ENCODE results near the gene DSC1. TPM values are rescaled to one million over a fixed set of nuclear protein-coding genes. Genes with fewer than 3 reads are reported as not detected.

The DSC1 gene
- polyA plus RNA-seq, 1 of the 3 experiments (the other 2 are of a cell fraction): not detected

DNA sequence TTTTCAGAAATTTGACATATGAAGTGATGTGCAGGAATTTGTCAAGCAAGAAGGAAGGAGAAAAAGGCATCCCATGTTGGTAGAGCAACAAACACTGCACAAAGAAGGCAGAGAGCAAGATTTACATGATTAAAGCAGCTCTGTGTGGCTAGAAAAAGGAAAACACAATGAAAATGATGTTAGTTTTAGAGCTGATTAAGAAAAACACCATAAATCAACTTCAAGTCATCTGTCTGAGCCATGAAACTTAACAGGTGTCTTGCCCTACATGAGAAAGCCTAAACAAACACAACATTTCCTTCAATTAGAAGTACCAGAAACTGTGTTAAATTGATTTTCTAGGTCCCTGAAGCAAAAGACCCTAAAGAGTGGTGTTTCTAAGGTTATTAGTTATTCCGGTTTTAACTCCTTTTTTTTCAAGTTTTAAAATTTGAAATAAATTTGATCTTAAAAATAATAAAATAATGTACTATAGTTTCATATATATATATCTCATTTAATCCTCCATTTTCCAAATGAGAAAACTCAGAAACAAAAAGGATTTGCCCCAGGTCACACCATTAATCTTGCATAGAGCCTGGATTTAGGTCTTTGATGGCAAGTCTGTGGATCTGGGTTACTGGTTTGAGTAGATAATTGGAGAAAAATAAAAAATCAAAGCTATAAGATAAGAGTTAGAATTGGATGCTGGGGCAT is 8.6 kb upstream of the DSC1 start:
- 5% methylated on average over 1 of the region's 1 CpG for WGBS (ENCODE audit: low lambda C conversion rate)
- Histone ChIP-seq H3K4me1 (ENCODE audit: control insufficient read depth in 1 of 2, insufficient read depth in 2 of 2, low read depth in 1 of 2, low read length in 1 of 2) (no peaks in the 10 kb centered on the region), H4K20me1 (ENCODE audit: insufficient read depth) (no peaks in the 10 kb centered on the region), H3K27me3 (ENCODE audit: insufficient read depth) (no peaks in the 10 kb centered on the region), H3F3A (replicated peaks; ENCODE audit: insufficient read depth) (no peaks in the 10 kb centered on the region), H3K9me3 (no peaks in the 10 kb centered on the region), H3K4me2 (no peak overlapping the region), H3K36me3 (replicated peaks in 1 of 2; ENCODE audit: control insufficient read depth in 1 of 2, insufficient read depth in 2 of 2, low read length in 1 of 2) (no peaks in the 10 kb centered on the region), H3K9ac (no peak overlapping the region), H2AFZ (ENCODE audit: low read depth) (no peak overlapping the region), H3K79me2 (ENCODE audit: insufficient read depth) (no peaks in the 10 kb centered on the region), H3K27ac (ENCODE audit: low read depth in 2 of 2, low read length in 1 of 2) (no peak overlapping the region), H3K4me3 (ENCODE audit: low read depth in 2 of 2, low read length in 1 of 2) (no peak overlapping the region), H3K9me2 (no peaks in the 10 kb centered on the region)
- POLR2A ChIA-PET: no interaction called here
- TF ChIP-seq, protein P1, sequence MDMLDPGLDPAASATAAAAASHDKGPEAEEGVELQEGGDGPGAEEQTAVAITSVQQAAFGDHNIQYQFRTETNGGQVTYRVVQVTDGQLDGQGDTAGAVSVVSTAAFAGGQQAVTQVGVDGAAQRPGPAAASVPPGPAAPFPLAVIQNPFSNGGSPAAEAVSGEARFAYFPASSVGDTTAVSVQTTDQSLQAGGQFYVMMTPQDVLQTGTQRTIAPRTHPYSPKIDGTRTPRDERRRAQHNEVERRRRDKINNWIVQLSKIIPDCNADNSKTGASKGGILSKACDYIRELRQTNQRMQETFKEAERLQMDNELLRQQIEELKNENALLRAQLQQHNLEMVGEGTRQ (IDR thresholded peaks at IDR 0.05; ENCODE audit: borderline replicate concordance, low read depth, low read length): no peak
- no peak for TF ChIP-seq FOXM1 (IDR thresholded peaks at IDR 0.05; ENCODE audit: low read depth)
- TF ChIP-seq TEAD4 (IDR thresholded peaks at IDR 0.05; ENCODE audit: borderline replicate concordance, insufficient read depth): no peak
- no peak for TF ChIP-seq EP300 (IDR thresholded peaks at IDR 0.05; ENCODE audit: borderline replicate concordance in 1 of 2, low read depth in 1 of 2, low read length in 1 of 2)
- TF ChIP-seq GATA2 (CRISPR knock-in tag; IDR thresholded peaks at IDR 0.05): no peak
- DNase-seq: no peak
- CTCF ChIA-PET: no interaction called here

- WGBS (ENCODE audit: low lambda C conversion rate): 8% methylated on average over 4 of the region's 4 CpGs
Observed at GRCh38 chr18:31170335-31170734, 7.7 kb upstream of the DSC1 start.

More at GRCh38 chr18:31170335-31170734, 7.7 kb upstream of the DSC1 start:
- Histone ChIP-seq H3K4me1 (ENCODE audit: control insufficient read depth in 1 of 2, insufficient read depth in 2 of 2, low read depth in 1 of 2, low read length in 1 of 2) (no peaks in the 10 kb centered on the region), H3F3A (replicated peaks; ENCODE audit: insufficient read depth) (no peaks in the 10 kb centered on the region), H2AFZ (ENCODE audit: low read depth) (no peak overlapping the region), H3K36me3 (replicated peaks in 1 of 2; ENCODE audit: control insufficient read depth in 1 of 2, insufficient read depth in 2 of 2, low read length in 1 of 2) (no peaks in the 10 kb centered on the region), H4K20me1 (ENCODE audit: insufficient read depth) (no peaks in the 10 kb centered on the region), H3K79me2 (ENCODE audit: insufficient read depth) (no peaks in the 10 kb centered on the region), H3K27me3 (ENCODE audit: insufficient read depth) (no peaks in the 10 kb centered on the region), H3K4me3 (ENCODE audit: low read depth in 2 of 2, low read length in 1 of 2) (no peak overlapping the region), H3K9ac (no peak overlapping the region), H3K4me2 (no peak overlapping the region), H3K9me3 (no peaks in the 10 kb centered on the region), H3K9me2 (no peaks in the 10 kb centered on the region), H3K27ac (ENCODE audit: low read depth in 2 of 2, low read length in 1 of 2) (no peak overlapping the region)
- ChIA-PET POLR2A (no interaction called here), CTCF (no interaction called here)
- TF ChIP-seq RXRA (IDR thresholded peaks at IDR 0.05; ENCODE audit: borderline replicate concordance, low read depth) (no peak), MXI1 (IDR thresholded peaks at IDR 0.05; ENCODE audit: low read depth, low read length) (no peak), TCF12 (IDR thresholded peaks at IDR 0.05) (no peak), TEAD4 (IDR thresholded peaks at IDR 0.05; ENCODE audit: borderline replicate concordance, insufficient read depth) (no peak), FOSL2 (IDR thresholded peaks at IDR 0.05; ENCODE audit: borderline replicate concordance, low read depth) (no peak), RCOR1 (IDR thresholded peaks at IDR 0.05; ENCODE audit: low read length) (no peak)
- TF ChIP-seq, protein P2, sequence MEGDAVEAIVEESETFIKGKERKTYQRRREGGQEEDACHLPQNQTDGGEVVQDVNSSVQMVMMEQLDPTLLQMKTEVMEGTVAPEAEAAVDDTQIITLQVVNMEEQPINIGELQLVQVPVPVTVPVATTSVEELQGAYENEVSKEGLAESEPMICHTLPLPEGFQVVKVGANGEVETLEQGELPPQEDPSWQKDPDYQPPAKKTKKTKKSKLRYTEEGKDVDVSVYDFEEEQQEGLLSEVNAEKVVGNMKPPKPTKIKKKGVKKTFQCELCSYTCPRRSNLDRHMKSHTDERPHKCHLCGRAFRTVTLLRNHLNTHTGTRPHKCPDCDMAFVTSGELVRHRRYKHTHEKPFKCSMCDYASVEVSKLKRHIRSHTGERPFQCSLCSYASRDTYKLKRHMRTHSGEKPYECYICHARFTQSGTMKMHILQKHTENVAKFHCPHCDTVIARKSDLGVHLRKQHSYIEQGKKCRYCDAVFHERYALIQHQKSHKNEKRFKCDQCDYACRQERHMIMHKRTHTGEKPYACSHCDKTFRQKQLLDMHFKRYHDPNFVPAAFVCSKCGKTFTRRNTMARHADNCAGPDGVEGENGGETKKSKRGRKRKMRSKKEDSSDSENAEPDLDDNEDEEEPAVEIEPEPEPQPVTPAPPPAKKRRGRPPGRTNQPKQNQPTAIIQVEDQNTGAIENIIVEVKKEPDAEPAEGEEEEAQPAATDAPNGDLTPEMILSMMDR (IDR thresholded peaks at IDR 0.05): no peak
- TF ChIP-seq, protein P3, sequence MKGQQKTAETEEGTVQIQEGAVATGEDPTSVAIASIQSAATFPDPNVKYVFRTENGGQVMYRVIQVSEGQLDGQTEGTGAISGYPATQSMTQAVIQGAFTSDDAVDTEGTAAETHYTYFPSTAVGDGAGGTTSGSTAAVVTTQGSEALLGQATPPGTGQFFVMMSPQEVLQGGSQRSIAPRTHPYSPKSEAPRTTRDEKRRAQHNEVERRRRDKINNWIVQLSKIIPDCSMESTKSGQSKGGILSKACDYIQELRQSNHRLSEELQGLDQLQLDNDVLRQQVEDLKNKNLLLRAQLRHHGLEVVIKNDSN (IDR thresholded peaks at IDR 0.05; ENCODE audit: borderline replicate concordance, low read depth): no peak
- DNase-seq: no peak
